ENCODE measurements around the gene CREB3L2.
"Not testable (repeated sequence)": the region's sequence is repeated elsewhere in the genome, so short reads cannot be mapped to it uniquely, and the experiment has no call there.

The CREB3L2 gene, protein sequence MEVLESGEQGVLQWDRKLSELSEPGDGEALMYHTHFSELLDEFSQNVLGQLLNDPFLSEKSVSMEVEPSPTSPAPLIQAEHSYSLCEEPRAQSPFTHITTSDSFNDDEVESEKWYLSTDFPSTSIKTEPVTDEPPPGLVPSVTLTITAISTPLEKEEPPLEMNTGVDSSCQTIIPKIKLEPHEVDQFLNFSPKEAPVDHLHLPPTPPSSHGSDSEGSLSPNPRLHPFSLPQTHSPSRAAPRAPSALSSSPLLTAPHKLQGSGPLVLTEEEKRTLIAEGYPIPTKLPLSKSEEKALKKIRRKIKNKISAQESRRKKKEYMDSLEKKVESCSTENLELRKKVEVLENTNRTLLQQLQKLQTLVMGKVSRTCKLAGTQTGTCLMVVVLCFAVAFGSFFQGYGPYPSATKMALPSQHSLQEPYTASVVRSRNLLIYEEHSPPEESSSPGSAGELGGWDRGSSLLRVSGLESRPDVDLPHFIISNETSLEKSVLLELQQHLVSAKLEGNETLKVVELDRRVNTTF

DNA sequence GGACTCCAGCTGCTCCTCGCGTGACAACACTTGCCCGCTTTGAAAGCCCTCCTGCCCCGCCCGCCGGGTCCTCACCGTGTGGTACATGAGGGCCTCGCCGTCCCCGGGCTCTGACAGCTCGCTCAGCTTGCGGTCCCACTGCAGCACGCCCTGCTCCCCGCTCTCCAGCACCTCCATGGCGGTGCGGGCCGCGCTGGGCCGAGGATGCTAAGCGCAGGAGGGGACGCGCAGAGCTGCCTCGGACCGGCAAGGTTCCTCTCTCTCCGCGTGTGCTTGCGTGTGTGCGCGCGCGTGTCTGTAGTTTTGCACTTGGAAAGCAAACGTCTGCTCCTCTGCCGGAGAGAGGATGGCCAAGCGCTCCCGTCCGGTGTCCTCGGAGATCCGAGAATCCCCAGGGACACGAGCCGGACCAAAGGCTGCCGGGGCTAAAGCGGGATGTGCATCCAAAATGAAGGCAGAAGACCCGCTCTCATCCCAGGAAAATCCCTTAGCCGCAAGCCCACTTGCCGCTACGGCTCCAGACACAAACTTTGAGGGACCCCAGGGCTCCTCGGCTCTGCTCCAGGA is at the start of gene CREB3L2:
TSS of gene CREB3L2 (minus strand) at position 558 of the 567 bp plus-strand sequence. CDS start at position 177, 381 bp downstream.
- Histone ChIP-seq H3K4me1 (ENCODE audit: control insufficient read depth, low read depth, low read length) (peaks cover 10% of the 10 kb centered on the region), H3K9ac (ENCODE audit: low read length) (peak within 1 kb of the TSS; percentile 74), H3K36me3 (ENCODE audit: control insufficient read depth, low read depth, low read length) (no peaks in the 10 kb centered on the region), H3K27ac (ENCODE audit: low read length) (peak within 1 kb of the TSS; percentile 24), H3K4me3 (ENCODE audit: low read length) (peak within 1 kb of the TSS; percentile 97), H3K9me3 (ENCODE audit: control insufficient read depth, low read depth, low read length) (no peaks in the 10 kb centered on the region), H3K27me3 (ENCODE audit: control insufficient read depth, insufficient read depth, low read length) (no peaks in the 10 kb centered on the region)

- no peaks in the 10 kb centered on the region for H3K36me3 ChIP-seq (ENCODE audit: control insufficient read depth, low read depth, low read length)
- no peak overlapping the region for H3K4me3 ChIP-seq (ENCODE audit: low read length)
- H3K9ac ChIP-seq (ENCODE audit: low read length): no peak overlapping the region
- H3K27me3 ChIP-seq (ENCODE audit: control insufficient read depth, insufficient read depth, low read length): no peaks in the 10 kb centered on the region
- H3K27ac ChIP-seq (ENCODE audit: low read length): no peak overlapping the region
- H3K9me3 ChIP-seq (ENCODE audit: control insufficient read depth, low read depth, low read length): no peaks in the 10 kb centered on the region
- H3K4me1 ChIP-seq (ENCODE audit: control insufficient read depth, low read depth, low read length): no peaks in the 10 kb centered on the region
These were observed 47.7 kb upstream of the CREB3L2 start for GRCh38 chr7:138049505-138050116.

GRCh38 chr7:138047907-138048306 is 46.0 kb upstream of the CREB3L2 start:
- Histone ChIP-seq H3K9me3 (ENCODE audit: control insufficient read depth, low read depth, low read length) (no peaks in the 10 kb centered on the region), H3K4me1 (ENCODE audit: control insufficient read depth, low read depth, low read length) (no peaks in the 10 kb centered on the region), H3K27ac (ENCODE audit: low read length) (no peak overlapping the region), H3K36me3 (ENCODE audit: control insufficient read depth, low read depth, low read length) (no peaks in the 10 kb centered on the region), H3K9ac (ENCODE audit: low read length) (no peak overlapping the region), H3K27me3 (ENCODE audit: control insufficient read depth, insufficient read depth, low read length) (no peaks in the 10 kb centered on the region), H3K4me3 (ENCODE audit: low read length) (no peak overlapping the region)

- Histone ChIP-seq H3K27me3 (ENCODE audit: control insufficient read depth, insufficient read depth, low read length) (no peaks in the 10 kb centered on the region), H3K27ac (ENCODE audit: low read length) (no peak overlapping the region), H3K36me3 (ENCODE audit: control insufficient read depth, low read depth, low read length) (no peaks in the 10 kb centered on the region), H3K4me3 (ENCODE audit: low read length) (no peak overlapping the region), H3K4me1 (ENCODE audit: control insufficient read depth, low read depth, low read length) (no peaks in the 10 kb centered on the region), H3K9ac (ENCODE audit: low read length) (no peak overlapping the region), H3K9me3 (ENCODE audit: control insufficient read depth, low read depth, low read length) (no peaks in the 10 kb centered on the region)
These were observed 43.0 kb upstream of the CREB3L2 start for GRCh38 chr7:138044897-138045296.

- not testable (repeated sequence) for H3K27ac ChIP-seq (ENCODE audit: low read length); H3K27me3 ChIP-seq (ENCODE audit: control insufficient read depth, insufficient read depth, low read length); H3K36me3 ChIP-seq (ENCODE audit: control insufficient read depth, low read depth, low read length); H3K9ac ChIP-seq (ENCODE audit: low read length); H3K4me1 ChIP-seq (ENCODE audit: control insufficient read depth, low read depth, low read length); H3K4me3 ChIP-seq (ENCODE audit: low read length); H3K9me3 ChIP-seq (ENCODE audit: control insufficient read depth, low read depth, low read length)
These were observed 38.2 kb upstream of the CREB3L2 start for GRCh38 chr7:138040063-138040462.

GRCh38 chr7:138036135-138036534 is 34.2 kb upstream of the CREB3L2 start:
- Histone ChIP-seq H3K27ac (ENCODE audit: low read length) (no peak overlapping the region), H3K4me3 (ENCODE audit: low read length) (no peak overlapping the region), H3K36me3 (ENCODE audit: control insufficient read depth, low read depth, low read length) (no peaks in the 10 kb centered on the region), H3K27me3 (ENCODE audit: control insufficient read depth, insufficient read depth, low read length) (no peaks in the 10 kb centered on the region), H3K9ac (ENCODE audit: low read length) (no peak overlapping the region), H3K9me3 (ENCODE audit: control insufficient read depth, low read depth, low read length) (peaks cover 15% of the 10 kb centered on the region), H3K4me1 (ENCODE audit: control insufficient read depth, low read depth, low read length) (peaks cover 9% of the 10 kb centered on the region)

DNA sequence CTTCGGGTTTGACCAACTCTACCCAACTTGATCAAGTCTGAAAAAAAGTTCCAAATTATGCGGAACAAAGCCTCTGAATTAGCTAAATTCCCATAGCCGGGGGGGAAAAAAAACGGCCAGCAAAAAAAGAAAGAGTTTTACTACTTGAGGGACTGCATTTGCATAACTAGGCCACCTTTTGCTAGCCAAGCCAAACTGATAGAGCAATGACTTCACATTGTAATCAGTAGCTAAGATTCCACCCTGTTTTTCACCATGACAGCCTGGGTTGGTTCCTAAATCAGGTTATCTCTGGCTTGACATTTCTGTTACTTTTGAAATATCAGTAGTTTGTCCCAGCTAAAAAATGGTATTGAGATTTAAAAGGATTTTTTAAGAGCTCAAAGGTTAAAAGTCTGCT is 31.4 kb upstream of the CREB3L2 start:
- no peaks in the 10 kb centered on the region for H3K27me3 ChIP-seq (ENCODE audit: control insufficient read depth, insufficient read depth, low read length)
- peaks cover 9% of the 10 kb centered on the region for H3K4me1 ChIP-seq (ENCODE audit: control insufficient read depth, low read depth, low read length)
- H3K9ac ChIP-seq (ENCODE audit: low read length): no peak overlapping the region
- peaks cover 15% of the 10 kb centered on the region for H3K9me3 ChIP-seq (ENCODE audit: control insufficient read depth, low read depth, low read length)
- no peak overlapping the region for H3K27ac ChIP-seq (ENCODE audit: low read length)
- H3K36me3 ChIP-seq (ENCODE audit: control insufficient read depth, low read depth, low read length): no peaks in the 10 kb centered on the region
- no peak overlapping the region for H3K4me3 ChIP-seq (ENCODE audit: low read length)

- Histone ChIP-seq H3K27me3 (ENCODE audit: control insufficient read depth, insufficient read depth, low read length) (no peaks in the 10 kb centered on the region), H3K36me3 (ENCODE audit: control insufficient read depth, low read depth, low read length) (no peaks in the 10 kb centered on the region), H3K9me3 (ENCODE audit: control insufficient read depth, low read depth, low read length) (peaks cover 15% of the 10 kb centered on the region), H3K27ac (ENCODE audit: low read length) (no peak overlapping the region), H3K9ac (ENCODE audit: low read length) (no peak overlapping the region), H3K4me1 (ENCODE audit: control insufficient read depth, low read depth, low read length) (peaks cover 9% of the 10 kb centered on the region), H3K4me3 (ENCODE audit: low read length) (no peak overlapping the region)
These were observed 30.9 kb upstream of the CREB3L2 start for GRCh38 chr7:138032770-138033169.

- Histone ChIP-seq H3K27ac (ENCODE audit: low read length) (no peak overlapping the region), H3K9me3 (ENCODE audit: control insufficient read depth, low read depth, low read length) (peaks cover 12% of the 10 kb centered on the region), H3K27me3 (ENCODE audit: control insufficient read depth, insufficient read depth, low read length) (no peaks in the 10 kb centered on the region), H3K9ac (ENCODE audit: low read length) (no peak overlapping the region), H3K4me3 (ENCODE audit: low read length) (no peak overlapping the region), H3K4me1 (ENCODE audit: control insufficient read depth, low read depth, low read length) (peaks cover 9% of the 10 kb centered on the region), H3K36me3 (ENCODE audit: control insufficient read depth, low read depth, low read length) (no peaks in the 10 kb centered on the region)
These were observed 30.3 kb upstream of the CREB3L2 start for GRCh38 chr7:138032186-138032585.

DNA sequence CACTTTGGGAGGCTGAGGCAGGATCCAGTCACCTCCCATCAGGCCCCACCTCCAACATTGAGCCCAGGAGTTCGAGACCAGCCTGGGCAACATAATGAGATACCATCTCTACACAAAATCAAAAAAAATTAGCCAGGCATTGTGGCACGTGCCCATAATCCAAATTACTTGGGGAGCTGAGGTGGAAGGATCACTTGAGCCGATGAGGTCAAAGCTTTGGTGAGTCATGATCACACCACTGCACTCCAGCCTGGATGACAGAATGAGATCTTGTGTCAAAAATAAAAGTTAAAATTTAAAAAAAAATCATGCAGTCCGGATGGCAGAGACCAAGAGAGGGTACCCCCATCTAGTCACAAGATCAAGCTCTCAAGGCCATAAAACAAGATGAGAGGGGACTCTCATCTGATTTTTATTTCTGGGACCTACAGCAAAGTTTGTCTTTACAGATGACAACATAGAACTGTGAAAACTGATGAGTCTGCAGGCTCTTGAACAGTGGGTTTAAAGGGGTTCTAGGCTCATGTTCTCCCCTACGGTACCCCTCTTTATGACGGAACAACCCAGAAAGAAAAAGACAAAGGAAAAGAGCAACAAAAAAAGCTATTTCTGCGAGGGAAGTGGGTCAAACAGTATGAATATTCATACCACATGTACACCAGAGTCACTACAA is 28.9 kb upstream of the CREB3L2 start:
- Histone ChIP-seq H3K4me3 (ENCODE audit: low read length) (no peak overlapping the region), H3K27me3 (ENCODE audit: control insufficient read depth, insufficient read depth, low read length) (no peaks in the 10 kb centered on the region), H3K4me1 (ENCODE audit: control insufficient read depth, low read depth, low read length) (peaks cover 13% of the 10 kb centered on the region), H3K27ac (ENCODE audit: low read length) (no peak overlapping the region), H3K9ac (ENCODE audit: low read length) (no peak overlapping the region), H3K36me3 (ENCODE audit: control insufficient read depth, low read depth, low read length) (no peaks in the 10 kb centered on the region), H3K9me3 (ENCODE audit: control insufficient read depth, low read depth, low read length) (peaks cover 5% of the 10 kb centered on the region)

- no peak overlapping the region for H3K4me3 ChIP-seq (ENCODE audit: low read length)
- H3K27me3 ChIP-seq (ENCODE audit: control insufficient read depth, insufficient read depth, low read length): no peaks in the 10 kb centered on the region
- H3K4me1 ChIP-seq (ENCODE audit: control insufficient read depth, low read depth, low read length): peaks cover 13% of the 10 kb centered on the region
- no peaks in the 10 kb centered on the region for H3K36me3 ChIP-seq (ENCODE audit: control insufficient read depth, low read depth, low read length)
- H3K27ac ChIP-seq (ENCODE audit: low read length): no peak overlapping the region
- H3K9ac ChIP-seq (ENCODE audit: low read length): no peak overlapping the region
- H3K9me3 ChIP-seq (ENCODE audit: control insufficient read depth, low read depth, low read length): peaks cover 12% of the 10 kb centered on the region
These were observed 28.1 kb upstream of the CREB3L2 start for GRCh38 chr7:138029941-138030340.

Data from iPS-18a (cell line).